GM10847 (cell line): ENCODE results near the gene SNED1.

Experiments
- POLR2A ChIP-seq: IDR thresholded peaks from 2 replicates; pipeline ENCODE4 v1.6.1; 2011; ENCODE audit not compliant: insufficient read length; ENCODE audit errors: extremely low read depth

SNED1 gene

DNA sequence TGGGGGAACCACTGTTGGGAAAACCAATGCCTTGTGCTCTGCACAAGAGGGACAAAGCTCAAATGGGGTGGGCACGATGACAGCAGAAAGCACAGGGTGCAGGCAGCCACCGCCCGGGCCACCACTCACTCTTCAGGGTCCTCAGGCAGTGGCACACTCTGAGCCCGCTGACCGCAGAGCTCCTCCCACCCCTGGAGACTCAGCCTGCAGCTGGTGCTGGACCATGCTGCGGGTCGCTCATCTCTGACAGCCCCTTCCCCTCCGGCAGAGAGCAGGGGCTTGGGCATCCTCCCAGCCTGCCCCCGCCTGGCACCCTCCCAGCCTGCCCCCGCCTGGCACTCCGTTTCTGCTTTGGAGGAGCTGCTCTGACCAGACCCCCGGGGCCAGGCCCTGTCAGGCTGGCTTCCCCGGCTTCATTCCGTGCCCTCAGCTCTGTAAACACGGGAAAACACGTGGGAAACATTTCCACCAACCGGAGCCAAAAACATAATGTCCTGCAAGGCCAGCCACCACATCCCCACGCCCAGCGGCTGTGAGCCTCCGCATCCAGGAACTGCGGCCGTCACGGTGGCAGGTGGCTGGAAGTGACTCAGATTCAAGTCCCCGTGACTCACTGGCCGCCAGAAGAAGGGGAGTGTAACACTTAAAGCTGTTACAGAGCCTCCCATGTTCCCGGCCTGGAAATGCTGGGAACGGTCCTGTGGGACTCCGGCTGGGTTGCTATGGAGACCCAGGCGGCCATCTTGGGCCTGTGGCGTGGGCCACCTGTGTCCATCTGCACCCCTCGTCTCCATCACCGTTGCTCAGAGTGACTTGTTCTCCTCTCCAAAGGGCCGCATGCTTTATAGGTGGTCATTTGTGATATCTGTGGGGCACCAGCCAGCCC lies 6.8 kb upstream of the SNED1 start:
- TF ChIP-seq POLR2A = no peak

DNA sequence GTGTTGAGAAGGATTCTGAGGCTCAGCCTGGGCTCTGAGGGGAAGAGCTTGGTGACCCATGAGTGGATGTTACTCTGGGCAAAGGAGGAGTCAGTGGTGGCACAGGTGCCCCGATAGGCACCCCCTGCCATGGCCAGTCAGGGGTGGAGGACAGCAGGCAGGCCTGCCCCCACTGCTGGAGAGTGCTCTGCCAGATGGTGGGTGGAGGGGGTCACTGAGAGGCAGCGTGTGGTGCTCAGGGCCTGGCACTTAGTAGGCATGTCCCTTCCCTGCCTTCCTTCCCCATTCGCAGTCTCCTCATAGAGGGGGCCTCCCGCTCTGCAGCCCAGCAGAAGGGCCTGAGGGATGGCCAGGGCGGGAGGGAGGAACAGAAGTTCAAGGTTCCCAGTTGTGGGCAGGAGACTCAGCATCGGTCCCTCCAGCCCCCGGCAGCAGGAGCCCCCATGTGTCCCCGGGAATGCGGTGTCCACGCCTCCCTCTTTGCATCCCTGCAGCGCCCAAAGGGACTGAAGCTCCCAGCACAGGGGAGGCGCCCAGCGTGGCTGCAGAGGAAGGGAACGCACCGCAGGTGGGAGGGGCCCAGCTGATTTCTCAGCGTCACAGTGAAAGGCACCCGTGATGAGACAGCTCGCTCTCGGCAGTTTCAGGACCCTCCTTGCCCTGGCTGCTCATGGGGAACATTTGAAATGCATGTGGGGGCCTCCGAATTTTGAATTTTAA lies 5.7 kb upstream of the SNED1 start:
- no peak for TF ChIP-seq POLR2A

DNA sequence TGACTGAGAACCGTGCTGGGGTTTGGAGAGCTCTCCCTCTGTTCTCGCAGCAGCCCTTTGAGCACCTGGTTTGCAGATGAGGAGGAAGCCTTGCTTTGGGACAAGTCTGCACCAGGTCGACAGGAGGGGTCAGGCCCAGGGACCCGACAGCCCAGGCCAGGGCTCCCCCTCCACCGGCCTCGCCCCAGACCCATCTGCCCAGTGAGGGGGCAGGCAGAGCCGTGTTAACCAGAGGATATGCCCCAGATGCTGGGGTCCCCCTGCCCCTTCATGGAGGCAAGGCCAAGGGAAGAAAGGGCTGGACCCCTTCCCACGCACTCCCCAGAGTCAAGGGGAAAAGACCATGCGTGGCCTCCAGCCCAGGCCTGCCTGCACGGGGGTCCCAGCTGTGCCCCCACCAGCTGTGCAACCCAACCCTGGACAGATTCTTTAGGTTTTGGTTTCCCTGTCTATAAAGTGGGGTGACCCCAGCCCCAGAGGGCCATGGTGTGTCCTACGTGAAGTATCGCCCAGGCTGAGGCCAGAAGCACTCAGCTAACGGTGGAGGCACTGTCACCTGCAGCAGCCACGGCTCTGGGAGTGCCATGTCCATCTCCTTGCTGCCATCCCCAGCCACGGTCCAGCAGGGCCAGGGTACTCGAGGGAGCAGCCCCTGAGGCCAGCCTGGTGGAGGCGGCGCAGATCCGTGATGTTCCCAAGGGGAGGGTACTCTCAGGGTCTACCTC lies 4.8 kb upstream of the SNED1 start:
- no peak for TF ChIP-seq POLR2A

DNA sequence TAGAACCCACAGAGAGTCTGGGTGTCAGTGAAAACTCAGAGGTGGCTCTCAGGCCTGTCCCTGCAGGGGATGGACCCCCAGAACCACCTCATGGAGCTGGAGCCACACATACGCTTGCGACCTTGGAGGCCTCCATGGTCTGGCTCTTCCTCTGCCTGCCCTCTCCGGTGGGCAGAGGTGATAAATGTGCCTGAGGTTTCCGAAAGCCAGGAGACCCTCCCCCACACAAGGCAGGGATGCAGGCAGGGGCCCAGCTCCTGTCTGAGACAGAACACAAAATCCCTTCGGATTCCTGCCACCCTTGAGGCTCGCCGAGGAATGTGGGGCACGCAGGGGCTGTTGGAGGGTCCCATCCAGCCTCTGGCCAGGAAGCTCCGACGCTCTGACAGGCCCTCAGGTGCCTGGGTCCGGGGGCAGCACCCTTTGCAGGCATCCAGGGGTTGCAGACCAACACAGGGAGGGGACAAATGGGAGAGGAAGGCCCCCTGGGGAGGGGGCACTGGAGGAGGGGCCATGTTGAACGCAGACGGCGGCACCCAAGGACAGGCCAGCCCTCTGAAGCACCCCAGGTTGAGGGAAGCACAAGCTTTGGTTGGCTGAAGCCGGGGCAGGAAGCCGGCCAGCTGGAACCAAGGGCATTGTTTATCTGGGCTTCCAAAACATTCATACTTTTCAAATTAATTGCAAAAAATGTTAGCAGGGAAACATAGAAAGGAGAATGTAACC lies 4.1 kb upstream of the SNED1 start:
- no peak for TF ChIP-seq POLR2A

DNA sequence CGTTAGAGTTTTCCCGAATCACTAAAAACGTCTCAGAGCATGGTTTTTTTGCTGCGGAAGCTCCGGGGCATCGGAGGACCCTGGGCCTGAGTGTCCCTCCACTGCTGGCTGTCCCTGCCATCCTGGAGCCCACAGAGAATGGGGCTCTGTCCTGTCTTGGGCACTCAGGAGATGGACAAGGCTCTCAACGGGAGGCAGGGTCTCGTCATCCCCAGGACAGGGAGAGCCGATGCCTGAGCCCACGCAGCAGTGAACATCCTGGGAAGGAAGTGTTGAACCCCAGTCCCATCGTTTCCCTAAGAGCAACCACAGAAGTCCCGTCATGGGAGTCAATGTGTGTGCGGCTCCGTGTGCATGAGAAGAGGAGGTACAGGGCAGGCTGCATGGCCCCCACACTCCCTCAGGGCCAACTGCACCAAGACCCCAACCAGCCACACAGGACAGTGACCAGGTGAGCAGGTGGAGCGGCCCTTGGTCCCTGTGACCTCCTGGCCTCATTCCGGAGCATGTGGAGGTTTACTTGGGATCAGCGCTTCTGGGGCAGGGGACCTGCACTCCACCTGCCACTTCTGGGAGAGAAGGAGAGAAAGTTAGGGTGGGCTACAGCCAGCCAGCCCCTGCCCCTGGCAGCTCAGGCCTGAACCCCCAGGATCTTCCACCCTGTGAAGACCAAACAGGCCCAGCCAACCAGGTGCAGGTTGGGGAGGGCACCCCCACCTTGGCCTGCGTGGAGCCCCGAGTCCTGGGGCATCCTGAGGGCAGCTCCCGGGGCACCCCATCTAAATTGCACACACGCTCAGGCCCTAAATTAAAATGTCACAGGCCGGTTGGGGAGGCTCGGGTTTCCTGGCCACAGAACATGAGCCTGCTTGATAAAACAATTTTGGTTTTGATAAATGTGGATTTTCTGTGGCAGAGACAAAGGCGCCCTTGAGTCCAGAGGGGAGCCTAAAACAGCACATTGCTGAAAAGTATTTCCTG lies 3.1 kb upstream of the SNED1 start:
- TF ChIP-seq POLR2A = no peak

DNA sequence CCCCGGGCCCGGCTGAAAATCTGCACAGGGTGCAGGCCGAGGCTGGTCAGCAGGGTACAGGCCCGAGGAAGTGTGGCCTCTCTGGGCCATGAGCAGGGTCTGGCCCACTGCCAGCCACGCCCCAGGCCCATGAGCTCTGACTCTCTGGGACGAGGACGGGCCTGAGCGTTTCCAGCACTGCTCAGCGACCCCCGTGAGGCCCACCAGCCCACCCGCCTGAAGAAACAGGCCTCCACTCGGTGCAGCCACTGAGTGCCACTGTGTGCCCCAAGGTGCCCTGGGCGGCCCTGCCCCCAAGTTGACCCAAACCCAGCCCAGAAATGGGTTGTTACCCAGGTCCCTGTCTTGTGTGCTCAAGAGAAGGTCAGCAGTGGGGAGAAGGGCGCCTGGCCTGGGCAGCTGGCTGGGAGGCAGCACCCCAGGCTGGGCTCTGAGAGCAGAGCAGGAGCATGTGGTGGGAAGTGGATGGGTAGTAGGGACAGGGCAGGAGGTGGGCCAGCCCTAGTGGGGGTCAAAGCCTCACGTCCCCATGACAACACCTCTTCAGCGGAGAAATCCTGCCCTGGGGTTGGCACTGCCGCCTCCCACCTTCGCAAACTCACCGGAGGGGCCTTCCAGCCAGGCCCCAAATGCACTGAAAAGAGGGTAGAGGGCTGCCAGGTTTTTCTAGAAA lies 2.1 kb upstream of the SNED1 start:
- no peak for TF ChIP-seq POLR2A

DNA sequence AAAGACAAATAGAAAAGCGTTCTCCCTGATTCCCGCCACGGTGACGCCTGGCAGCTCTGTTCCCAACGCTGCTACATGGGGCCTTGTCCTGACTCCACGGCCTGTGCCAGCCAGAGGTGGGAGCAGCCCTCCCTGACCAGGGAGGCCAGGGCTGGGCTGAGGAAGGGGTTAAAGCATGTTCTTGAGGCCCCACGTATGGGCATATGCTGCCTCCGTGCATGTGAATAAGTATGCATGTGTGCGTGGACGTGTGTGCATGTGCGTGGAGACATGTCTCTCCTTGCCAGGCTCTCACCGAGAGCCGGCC lies 1.6 kb upstream of the SNED1 start:
- TF ChIP-seq POLR2A = no peak

DNA sequence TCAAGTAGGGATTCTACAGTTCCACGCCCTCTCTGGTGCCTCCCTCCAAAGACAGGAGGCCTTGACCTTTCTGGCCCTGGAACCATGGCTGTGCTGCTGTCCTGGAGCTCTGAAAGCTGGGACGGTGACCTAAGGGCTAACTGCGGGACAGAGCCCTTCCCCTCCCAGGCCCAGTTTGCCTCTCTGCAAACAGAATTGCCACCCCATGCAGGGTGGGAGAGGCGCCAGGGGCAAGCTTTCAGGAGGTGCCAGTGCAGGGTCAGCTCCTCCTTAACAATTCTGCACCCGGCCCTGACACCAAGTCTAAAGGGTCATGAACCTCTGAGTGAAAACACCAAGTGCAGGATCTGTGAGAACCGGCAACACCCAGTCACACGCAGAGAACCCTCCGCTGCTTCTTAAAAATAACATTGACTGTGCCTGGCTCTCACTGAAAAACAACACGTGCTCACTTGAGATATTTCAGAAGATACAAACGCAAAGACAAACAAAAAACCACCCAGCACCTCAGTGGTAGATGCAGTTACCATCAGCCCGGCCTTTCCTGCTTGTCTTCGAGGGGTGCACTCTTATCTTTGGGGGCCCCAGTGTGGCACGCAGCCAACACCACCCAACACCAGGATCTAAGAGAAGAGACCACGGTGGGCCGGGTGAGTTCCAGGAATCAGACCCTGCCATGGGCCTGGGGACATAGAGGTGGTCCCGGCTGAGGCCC lies 1.1 kb upstream of the SNED1 start:
- TF ChIP-seq POLR2A = no peak

DNA sequence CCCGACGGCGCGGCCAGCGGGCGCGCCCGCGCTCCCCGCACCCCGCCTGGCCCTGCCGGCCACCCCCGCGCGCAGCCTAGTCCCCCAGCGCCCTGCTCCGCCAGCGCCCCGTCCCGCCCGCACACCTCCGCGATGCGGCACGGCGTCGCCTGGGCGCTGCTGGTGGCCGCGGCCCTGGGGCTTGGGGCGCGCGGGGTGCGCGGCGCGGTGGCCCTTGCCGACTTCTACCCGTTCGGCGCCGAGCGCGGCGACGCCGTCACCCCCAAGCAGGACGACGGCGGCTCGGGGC lies 232 bp downstream of the SNED1 start:
- TF ChIP-seq POLR2A = no peak

DNA sequence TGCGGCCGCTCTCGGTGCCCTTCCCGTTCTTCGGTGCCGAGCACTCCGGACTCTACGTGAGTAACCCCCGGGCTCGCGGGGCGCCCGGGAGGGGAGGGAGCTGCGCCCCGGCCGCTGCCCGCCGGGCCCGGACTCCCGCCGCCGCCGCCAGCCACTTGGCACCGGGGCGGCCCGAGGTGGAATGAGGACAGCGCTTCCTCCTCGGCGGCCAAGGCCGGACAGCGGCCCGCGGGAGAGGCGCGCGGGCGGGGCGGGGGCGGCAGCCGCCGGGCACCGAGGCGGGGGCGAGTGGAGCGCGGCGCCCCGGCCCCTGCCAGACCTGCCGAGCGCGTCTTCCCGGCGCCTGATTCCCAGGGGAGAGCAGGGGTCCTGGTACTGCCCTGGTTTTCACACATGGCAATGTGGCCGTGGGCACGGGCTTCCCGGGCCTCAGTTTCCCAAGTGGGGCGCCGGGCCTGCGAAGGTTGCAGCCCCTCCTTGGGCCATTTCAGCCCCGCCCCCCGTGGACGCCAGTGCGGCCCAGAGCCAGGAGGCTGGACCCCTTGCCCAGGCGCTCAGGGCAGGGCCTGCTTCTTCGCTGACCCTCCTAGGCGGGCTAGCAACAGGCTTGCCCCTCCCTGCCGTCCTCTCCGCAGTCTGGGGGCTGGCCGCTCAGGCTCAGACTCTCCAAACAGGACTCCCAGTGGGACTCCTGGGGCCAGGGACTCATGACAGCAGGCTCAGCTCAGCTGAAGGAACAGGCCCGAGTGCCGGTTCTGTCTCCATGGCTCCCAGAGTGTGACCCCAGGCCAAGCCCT lies 775 bp downstream of the SNED1 start:
- no peak for TF ChIP-seq POLR2A

DNA sequence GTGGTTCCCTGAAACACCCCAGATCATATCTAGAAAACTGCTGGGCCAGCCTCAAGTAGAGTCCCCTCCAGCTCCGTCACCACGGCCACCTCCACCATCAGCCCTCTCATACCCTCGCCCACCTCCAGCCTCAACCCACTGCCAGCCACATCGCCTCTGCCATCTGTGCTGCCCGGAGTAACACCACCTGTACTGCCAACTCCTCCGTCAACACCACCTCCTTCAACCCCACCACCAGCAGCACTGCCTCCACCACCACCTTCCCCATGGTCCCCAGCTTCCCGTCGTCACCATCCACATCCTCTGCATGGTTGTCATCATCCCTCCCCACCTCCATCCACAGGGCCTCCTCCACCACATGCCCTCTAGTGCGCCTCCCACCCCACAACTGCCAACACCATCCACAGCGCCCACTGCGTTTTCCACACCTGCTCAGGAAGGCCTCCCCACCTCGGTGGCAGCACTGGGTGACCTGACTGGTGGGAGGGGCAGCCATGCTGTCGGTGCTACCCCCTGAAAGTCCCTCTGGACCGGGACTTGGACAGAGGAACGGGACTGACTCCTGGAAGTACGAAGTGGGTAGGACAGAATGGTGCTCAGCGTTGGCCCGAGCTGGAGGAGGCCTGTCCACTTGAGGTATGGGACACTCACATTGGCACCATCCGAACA lies 1.6 kb downstream of the SNED1 start:
- TF ChIP-seq POLR2A = no peak

DNA sequence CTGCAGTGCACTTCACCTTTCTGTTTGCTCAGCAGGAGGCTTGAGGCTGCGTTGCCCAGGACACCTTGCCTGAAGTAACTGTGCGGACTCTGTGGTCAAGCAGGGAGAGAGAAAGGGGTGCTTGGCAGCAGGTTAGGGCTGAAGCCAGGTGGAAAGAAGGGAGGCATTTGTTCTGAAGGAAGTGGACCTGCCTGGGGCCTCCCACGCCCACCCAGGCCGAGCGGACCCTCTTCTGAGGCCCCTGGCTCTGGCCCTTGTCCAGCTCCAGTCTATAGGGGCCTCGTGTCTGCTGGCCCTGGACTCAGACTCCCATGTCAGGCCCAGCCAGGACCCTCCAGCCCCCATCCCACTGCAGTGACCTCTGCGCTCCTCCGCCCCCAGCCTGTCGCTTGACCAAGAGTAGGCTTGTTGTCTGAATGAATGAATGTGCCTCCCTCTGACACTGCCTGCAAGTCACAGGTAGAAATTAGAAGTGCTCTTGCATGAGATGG lies 2.5 kb downstream of the SNED1 start:
- TF ChIP-seq POLR2A = no peak
